GM19438 (cell line): ENCODE results near the gene JUN.
A peak's percentile ranks its signal among the peaks of the same experiment; 100 is the strongest.

Experiments used
- ATAC-seq: cut with Tn5 transposase; IDR thresholded peaks from one replicate; pipeline ENCODE4 v1.9.1; 2021; ENCODE audit warnings: low read depth; ENCODE audit not compliant: unreplicated experiment

The JUN gene

GRCh38 chr1:58784758-58785441 lies 1.1 kb upstream of the JUN start:
- ATAC-seq, result peak; percentile 3

- ATAC-seq, result peak; percentile 13
Measured at GRCh38 chr1:58783090-58783992, 506 bp downstream of the JUN start.

GRCh38 chr1:58782178-58783089 lies 1.4 kb downstream of the JUN start:
- no peak for ATAC-seq

- ATAC-seq, result no peak
Measured at GRCh38 chr1:58781541-58782177, 2.2 kb downstream of the JUN start.

- ATAC-seq, result no peak
Measured at GRCh38 chr1:58780836-58781452, 2.9 kb downstream of the JUN start.

- ATAC-seq, result no peak
Measured at GRCh38 chr1:58780411-58780810, 3.4 kb downstream of the JUN start.

GRCh38 chr1:58779801-58780382 lies 4.0 kb downstream of the JUN start:
- no peak for ATAC-seq

GRCh38 chr1:58779059-58779754 lies 4.6 kb downstream of the JUN start:
- ATAC-seq, result no peak

- ATAC-seq, result no peak
Measured at GRCh38 chr1:58778385-58779000, 5.4 kb downstream of the JUN start.

- ATAC-seq, result no peak
Measured at GRCh38 chr1:58774027-58774426, 9.8 kb downstream of the JUN start.

- peak; percentile 73 for ATAC-seq
Measured at GRCh38 chr1:58773406-58773840, 10.4 kb downstream of the JUN start.

- ATAC-seq, result no peak
Measured at GRCh38 chr1:58769809-58770320, 14.0 kb downstream of the JUN start.

- no peak for ATAC-seq
Measured at GRCh38 chr1:58768971-58769808, 14.7 kb downstream of the JUN start.

GRCh38 chr1:58768191-58768731 lies 15.6 kb downstream of the JUN start:
- ATAC-seq, result no peak

- ATAC-seq, result no peak
Measured at GRCh38 chr1:58767143-58767542, 16.7 kb downstream of the JUN start.

- no peak for ATAC-seq
Measured at GRCh38 chr1:58765441-58765840, 18.4 kb downstream of the JUN start.

- no peak for ATAC-seq
Measured at GRCh38 chr1:58765006-58765405, 18.8 kb downstream of the JUN start.
